ENCODE results near the gene ITPKB. TPM values are rescaled to one million over a fixed set of nuclear protein-coding genes. Genes with fewer than 3 reads are reported as not detected.

The ITPKB gene
- polyA plus RNA-seq, 1 donor from 2014 or later = 20.4 TPM

DNA sequence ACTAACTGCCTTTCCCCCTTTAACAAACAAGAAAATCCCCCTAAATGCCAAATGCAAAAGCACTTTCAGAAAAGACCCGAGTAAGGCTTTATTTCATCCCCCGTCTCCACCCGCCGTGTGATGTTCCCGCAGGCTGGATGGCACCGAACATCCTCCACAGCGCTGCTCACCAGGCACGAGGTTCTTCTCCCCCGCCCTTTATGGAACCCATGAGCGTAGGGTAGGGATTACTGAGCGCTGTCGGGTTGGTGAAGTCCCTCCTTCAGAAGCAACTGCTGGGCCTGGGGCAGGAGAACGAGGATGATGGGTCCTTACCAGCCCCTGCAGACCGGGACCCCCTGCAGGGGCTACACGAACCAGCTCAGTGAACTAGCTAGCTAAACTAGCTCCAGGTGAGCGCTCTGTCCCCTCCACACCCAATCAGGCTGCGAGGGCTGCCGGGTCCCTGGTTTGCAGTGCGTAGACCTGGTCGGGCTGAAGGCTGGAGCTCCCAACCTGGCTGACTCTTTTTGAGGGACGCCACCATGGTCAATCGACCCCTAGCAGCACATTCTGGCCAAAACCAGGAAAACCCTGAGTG lies 80.4 kb downstream of the ITPKB start:
- H3K4me3 Mint-ChIP-seq = no peak overlapping the region
- peaks cover 2% of the 10 kb centered on the region for H3K36me3 Mint-ChIP-seq
- H3K9me3 Mint-ChIP-seq = no peaks in the 10 kb centered on the region
- peak overlapping the region in 1 of 3 donors; percentile 82 for H3K27ac Mint-ChIP-seq
- H3K27me3 Mint-ChIP-seq = no peaks in the 10 kb centered on the region
- H3K4me1 Mint-ChIP-seq = peaks cover 59 to 74% (median 64%) of the 10 kb centered on the region in 3 donors

DNA sequence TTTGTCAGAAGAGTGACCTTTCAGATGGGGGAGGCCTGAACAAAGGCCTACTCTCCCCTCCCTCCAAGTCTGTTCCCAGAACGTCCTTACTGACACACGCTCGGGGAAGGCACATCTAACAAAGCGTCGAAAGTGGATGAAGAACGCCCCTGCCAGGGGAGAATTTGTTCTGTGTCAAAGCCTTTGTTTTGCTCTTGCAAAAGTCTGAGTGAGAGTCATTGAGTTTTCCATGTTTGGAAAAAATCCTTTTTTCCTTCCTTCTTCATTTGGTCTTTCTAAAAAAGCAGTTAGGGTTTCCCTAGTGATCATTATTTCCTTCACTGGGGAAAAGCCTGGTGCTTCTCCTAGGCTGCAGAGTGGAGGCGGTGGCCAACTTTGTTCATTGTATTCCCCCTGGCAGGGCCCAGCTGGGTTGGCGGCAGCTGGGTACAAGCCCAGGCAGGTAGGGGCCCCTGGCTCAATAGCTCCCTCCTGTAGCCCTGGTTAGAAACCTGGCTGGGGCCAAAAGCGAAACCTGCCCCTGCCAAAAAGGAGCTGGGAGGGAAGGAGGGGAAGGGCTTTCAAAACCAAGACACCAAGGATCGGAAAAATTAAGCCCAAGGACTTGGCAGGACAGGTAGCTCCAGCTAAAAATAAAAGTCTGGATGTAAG lies 81.1 kb downstream of the ITPKB start:
- Mint-ChIP-seq H3K4me1 (peaks cover 59 to 74% (median 65%) of the 10 kb centered on the region in 3 donors), H3K27ac (peak overlapping the region in 1 of 3 donors; percentile 80), H3K4me3 (no peak overlapping the region)

DNA sequence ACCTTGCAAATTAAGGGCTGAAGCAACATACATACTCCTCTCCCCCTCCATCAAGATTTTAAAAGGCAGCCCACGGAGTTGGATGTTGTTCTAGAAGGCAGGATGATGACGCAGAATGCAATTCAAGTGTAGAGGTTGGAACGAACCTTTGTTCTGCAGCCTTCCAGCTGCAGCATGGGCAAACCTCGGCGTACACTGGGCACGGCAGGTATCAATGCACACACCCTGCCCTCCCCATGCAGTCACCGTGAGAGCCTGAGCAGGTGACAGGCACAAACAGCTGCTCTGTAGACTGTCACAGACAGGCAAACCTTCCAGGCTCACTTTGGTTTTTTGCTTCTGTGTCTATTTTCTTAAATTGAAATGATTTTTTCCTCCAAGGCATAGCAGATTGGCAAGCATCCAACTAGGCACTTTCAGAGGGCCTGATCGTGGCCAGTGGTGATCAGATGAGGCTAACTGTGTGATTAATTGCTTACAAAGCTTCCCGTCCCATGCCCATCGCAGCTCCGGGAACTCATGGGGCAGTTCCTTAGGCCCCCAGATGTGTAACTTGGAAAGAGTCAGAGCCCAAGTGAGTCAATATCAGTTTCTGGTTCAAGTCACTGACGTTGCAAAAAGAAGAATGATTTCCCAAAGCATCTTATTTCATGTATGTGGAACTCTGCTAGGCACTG lies 82.3 kb downstream of the ITPKB start:
- H3K4me1 Mint-ChIP-seq = peaks cover 55 to 67% (median 58%) of the 10 kb centered on the region in 3 donors
- peak overlapping the region in 3 of 4 donors; percentile 67 to 81 (median 80) for H3K4me3 Mint-ChIP-seq
- H3K36me3 Mint-ChIP-seq = peaks cover 2% of the 10 kb centered on the region
- H3K27me3 Mint-ChIP-seq = no peaks in the 10 kb centered on the region
- peak overlapping the region in 1 of 3 donors; percentile 86 for H3K27ac Mint-ChIP-seq
- no peaks in the 10 kb centered on the region for H3K9me3 Mint-ChIP-seq

More for the DNA sequence above, 81.1 kb downstream of the ITPKB start:
- H3K36me3 Mint-ChIP-seq = peaks cover 2% of the 10 kb centered on the region
- H3K27me3 Mint-ChIP-seq = no peaks in the 10 kb centered on the region
- H3K9me3 Mint-ChIP-seq = no peaks in the 10 kb centered on the region

- H3K4me3 Mint-ChIP-seq = peak overlapping the region in 3 of 4 donors; percentile 67 to 81 (median 80)
- H3K27ac Mint-ChIP-seq = peak overlapping the region in 1 of 3 donors; percentile 67
- no peaks in the 10 kb centered on the region for H3K9me3 Mint-ChIP-seq
- H3K36me3 Mint-ChIP-seq = peaks cover 2% of the 10 kb centered on the region
- peaks cover 50 to 62% (median 52%) of the 10 kb centered on the region in 3 donors for H3K4me1 Mint-ChIP-seq
- H3K27me3 Mint-ChIP-seq = no peaks in the 10 kb centered on the region
These were observed 82.9 kb downstream of the ITPKB start for GRCh38 chr1:226656201-226656600.

DNA sequence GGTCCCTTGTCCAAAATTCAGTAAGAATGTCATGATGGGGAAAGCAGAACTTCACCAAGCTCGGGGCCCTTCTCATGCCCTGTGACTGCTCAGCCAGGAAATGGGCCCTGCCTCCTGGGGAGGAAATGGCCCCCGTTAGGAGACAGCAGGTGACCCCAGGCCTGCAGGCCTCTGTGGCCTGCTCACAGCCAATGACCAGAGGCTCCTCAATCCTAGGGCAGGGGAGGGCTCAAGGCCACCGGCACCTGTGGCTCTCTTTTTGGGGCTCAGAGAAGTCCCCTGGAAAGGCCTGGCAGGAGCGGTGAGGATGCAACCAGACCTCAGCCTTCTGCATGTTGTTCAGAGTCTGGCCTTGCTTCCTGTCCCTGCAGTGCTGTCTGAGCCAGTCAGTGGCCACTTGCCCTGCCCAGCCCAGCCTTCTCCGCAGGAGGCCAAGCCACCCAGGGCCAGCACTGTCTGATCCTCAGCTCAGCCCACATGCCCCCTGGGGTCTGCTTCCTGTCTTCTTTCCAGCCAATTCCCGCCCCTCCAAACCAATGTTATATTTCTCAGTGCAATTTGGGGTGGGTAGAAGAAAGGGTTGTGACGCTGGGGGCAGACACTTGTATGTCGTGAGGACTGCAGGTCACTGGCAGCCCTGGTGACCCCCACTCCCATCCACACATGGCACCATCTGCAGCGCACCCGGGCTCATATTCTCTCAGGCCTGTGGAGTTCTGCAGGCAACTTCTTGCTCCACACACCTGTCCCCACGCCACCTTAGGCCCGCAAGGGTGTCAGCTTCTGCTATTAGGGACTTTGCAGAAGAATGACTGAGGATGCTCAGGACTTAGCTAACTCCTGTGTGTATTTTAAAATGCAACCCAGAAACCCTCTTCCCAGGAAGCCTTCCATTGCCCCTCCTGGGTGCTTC lies 83.6 kb downstream of the ITPKB start:
- H3K4me1 Mint-ChIP-seq = peaks cover 45 to 58% (median 49%) of the 10 kb centered on the region in 3 donors
- peaks cover 2% of the 10 kb centered on the region for H3K36me3 Mint-ChIP-seq
- no peaks in the 10 kb centered on the region for H3K9me3 Mint-ChIP-seq
- peak overlapping the region in 1 of 3 donors; percentile 67 for H3K27ac Mint-ChIP-seq
- no peaks in the 10 kb centered on the region for H3K27me3 Mint-ChIP-seq
- H3K4me3 Mint-ChIP-seq = peak overlapping the region; percentile 16 to 85 (median 64)

DNA sequence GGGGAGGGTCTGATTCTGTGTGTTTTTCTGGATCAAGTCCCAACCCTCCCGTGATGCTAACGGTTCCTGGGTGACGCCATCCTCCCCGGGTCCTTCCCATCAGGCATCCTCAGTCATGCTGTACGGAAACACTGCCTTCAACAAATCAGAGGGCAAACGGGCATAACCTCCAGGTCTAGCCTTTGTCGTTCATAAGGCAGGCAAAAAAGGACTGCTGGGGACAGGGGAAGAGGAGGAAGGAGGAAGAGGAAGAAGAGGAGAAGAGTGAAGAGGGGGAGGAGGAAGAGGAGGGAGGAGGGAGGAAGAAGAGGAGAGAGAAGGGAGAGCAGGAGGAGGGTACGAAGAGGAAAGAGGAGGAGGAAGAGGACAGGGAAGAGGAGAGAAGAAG lies 84.4 kb downstream of the ITPKB start:
- no peaks in the 10 kb centered on the region for H3K27me3 Mint-ChIP-seq
- H3K4me1 Mint-ChIP-seq = peaks cover 47 to 58% (median 48%) of the 10 kb centered on the region in 3 donors
- H3K4me3 Mint-ChIP-seq = peak overlapping the region in 3 of 4 donors; percentile 49 to 85 (median 76)
- no peaks in the 10 kb centered on the region for H3K36me3 Mint-ChIP-seq
- peak overlapping the region in 1 of 3 donors; percentile 93 for H3K27ac Mint-ChIP-seq
- H3K9me3 Mint-ChIP-seq = no peaks in the 10 kb centered on the region

GRCh38 chr1:226654046-226654667 lies 84.9 kb downstream of the ITPKB start:
- Mint-ChIP-seq H3K4me3 (peak overlapping the region in 3 of 4 donors; percentile 43 to 84 (median 83)), H3K36me3 (no peaks in the 10 kb centered on the region), H3K4me1 (peaks cover 48 to 61% (median 50%) of the 10 kb centered on the region in 3 donors), H3K9me3 (no peaks in the 10 kb centered on the region), H3K27me3 (no peaks in the 10 kb centered on the region), H3K27ac (peak overlapping the region in 1 of 3 donors; percentile 93)

GRCh38 chr1:226653311-226653921 lies 85.7 kb downstream of the ITPKB start:
- Mint-ChIP-seq H3K4me1 (peaks cover 47 to 61% (median 50%) of the 10 kb centered on the region in 3 donors), H3K27me3 (no peaks in the 10 kb centered on the region), H3K36me3 (no peaks in the 10 kb centered on the region), H3K9me3 (no peaks in the 10 kb centered on the region), H3K27ac (peak overlapping the region in 1 of 3 donors; percentile 93), H3K4me3 (peak overlapping the region; percentile 35 to 84 (median 63))

DNA sequence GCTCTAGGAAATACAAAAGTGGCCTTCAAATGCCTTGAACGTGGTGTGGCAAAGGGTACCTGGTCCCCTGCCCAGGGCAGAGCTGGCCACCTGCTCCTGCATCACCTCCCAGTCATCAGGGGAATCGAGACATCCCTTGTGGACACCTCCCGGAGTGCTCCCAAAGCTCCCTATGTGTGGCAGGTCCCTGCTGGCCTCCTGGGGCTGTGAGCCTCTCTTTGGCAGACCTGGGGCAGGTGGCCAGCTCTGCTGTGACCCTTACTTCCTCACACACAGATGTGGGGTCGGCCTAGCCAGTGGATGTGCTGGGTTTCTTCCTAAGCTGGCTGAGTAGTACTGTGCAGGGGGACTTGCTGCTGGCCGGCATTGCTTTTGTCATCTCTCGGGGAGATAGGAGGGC lies 86.5 kb downstream of the ITPKB start:
- peaks cover 3% of the 10 kb centered on the region for H3K36me3 Mint-ChIP-seq
- no peaks in the 10 kb centered on the region for H3K9me3 Mint-ChIP-seq
- peak overlapping the region in 1 of 4 donors; percentile 83 for H3K4me3 Mint-ChIP-seq

DNA sequence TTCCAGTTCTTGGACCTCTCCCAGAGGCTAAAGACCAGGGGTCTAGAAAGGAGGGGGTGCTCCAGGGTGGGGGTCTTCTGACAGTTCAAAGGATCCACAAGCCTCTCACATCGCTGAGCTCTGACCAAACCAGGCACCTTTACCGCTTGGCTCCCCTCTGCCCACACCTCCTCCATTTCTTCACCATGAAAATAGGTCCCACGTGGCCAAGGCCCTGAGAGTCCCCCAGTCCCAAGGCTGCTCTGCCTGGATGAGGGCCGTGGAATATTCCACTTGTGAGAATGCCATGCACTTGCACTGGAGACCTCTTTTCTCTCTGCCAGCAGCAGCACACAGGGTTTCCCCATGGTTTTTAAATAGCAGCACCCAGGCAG lies 87.4 kb downstream of the ITPKB start:
- Mint-ChIP-seq H3K27ac (no peak overlapping the region), H3K27me3 (no peaks in the 10 kb centered on the region), H3K4me3 (no peak overlapping the region), H3K36me3 (peaks cover 3% of the 10 kb centered on the region), H3K4me1 (peaks cover 36 to 48% (median 43%) of the 10 kb centered on the region in 3 donors), H3K9me3 (no peaks in the 10 kb centered on the region)

More for the DNA sequence above, 86.5 kb downstream of the ITPKB start:
- peaks cover 45 to 55% (median 50%) of the 10 kb centered on the region in 3 donors for H3K4me1 Mint-ChIP-seq
- no peak overlapping the region for H3K27ac Mint-ChIP-seq
- H3K27me3 Mint-ChIP-seq = no peaks in the 10 kb centered on the region

- H3K4me3 Mint-ChIP-seq = no peak overlapping the region
- H3K4me1 Mint-ChIP-seq = peaks cover 32 to 48% (median 39%) of the 10 kb centered on the region in 3 donors
- H3K27ac Mint-ChIP-seq = peak overlapping the region in 2 of 3 donors; percentile 83
- peaks cover 3% of the 10 kb centered on the region for H3K36me3 Mint-ChIP-seq
- H3K27me3 Mint-ChIP-seq = no peaks in the 10 kb centered on the region
- H3K9me3 Mint-ChIP-seq = no peaks in the 10 kb centered on the region
These were observed 87.9 kb downstream of the ITPKB start for GRCh38 chr1:226651041-226651731.

DNA sequence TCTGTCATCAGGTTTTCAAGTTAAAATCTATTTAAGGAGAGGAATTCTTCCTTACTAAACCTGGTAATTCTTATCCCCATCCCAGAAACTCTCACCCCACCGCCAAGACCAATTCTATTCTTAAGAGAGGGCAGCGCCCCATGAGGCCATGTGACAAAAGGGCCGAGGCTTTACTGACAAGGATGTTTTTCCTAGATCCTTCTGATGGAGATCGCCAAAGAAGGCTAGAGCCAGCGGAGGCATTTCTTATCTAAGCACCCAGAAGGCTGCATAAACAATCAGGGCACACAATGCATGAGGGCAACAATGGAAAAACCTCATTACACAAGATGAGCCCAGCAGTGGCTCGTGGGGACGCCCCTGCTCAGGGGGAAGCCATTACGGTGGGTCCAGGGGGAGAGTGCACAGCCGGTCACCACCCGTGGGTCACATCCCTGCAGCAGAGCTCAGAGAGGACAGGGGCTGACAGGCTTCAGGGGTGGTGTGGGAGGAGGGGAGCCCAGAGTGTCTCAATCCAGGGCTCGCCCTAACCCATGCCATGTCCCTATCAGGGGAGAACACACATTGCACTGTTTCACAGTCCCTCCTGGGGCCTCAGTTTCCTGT lies 88.7 kb downstream of the ITPKB start:
- Mint-ChIP-seq H3K27me3 (no peaks in the 10 kb centered on the region), H3K27ac (peak overlapping the region; percentile 14 to 83 (median 83)), H3K4me3 (peak overlapping the region in 1 of 4 donors; percentile 37), H3K9me3 (no peaks in the 10 kb centered on the region), H3K4me1 (peaks cover 30 to 47% (median 38%) of the 10 kb centered on the region in 3 donors), H3K36me3 (peaks cover 3% of the 10 kb centered on the region)

DNA sequence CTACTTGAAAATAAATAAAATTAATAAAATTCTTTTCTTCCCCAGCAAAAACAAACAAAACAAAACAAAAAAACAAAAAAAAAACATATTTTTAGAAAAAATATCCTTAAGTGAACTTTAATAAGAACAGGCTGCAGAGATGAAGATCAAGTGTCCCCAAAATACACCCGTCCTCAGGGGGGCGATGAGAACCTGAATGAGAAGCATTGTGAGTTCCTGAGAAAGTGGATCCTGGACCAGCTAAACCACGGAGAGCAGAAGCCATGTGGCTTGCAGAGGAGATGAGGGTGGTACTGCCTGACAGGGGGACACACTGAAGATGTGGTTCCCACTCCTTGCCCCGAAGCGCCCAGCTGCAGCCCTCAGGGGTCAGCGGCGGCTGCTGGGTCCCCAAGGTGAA lies 89.3 kb downstream of the ITPKB start:
- H3K27ac Mint-ChIP-seq = peak overlapping the region in 2 of 3 donors; percentile 1 to 83
- H3K27me3 Mint-ChIP-seq = no peaks in the 10 kb centered on the region
- H3K4me3 Mint-ChIP-seq = no peak overlapping the region
- H3K36me3 Mint-ChIP-seq = peaks cover 3% of the 10 kb centered on the region
- H3K4me1 Mint-ChIP-seq = peaks cover 30 to 47% (median 36%) of the 10 kb centered on the region in 3 donors
- H3K9me3 Mint-ChIP-seq = no peaks in the 10 kb centered on the region

Data from IgD-negative memory B cell (primary cell).